ENCODE measurements around the gene ENTPD7. TPM values are rescaled to one million over a fixed set of nuclear protein-coding genes. Genes with fewer than 3 reads are reported as not detected.

ENTPD7 gene
- total and polyA plus RNA-seq, 4 donors, result 7.2 to 19.0 (median 12.6) TPM

GRCh38 chr10:99661377-99661763, 2.1 kb downstream of the ENTPD7 start:
- Histone ChIP-seq H3K36me3 (ENCODE audit: control insufficient read depth, insufficient read depth, low read length) (peaks cover 12% of the 10 kb centered on the region), H3K27me3 (ENCODE audit: control insufficient read depth, insufficient read depth, low read length) (peaks cover 2% of the 10 kb centered on the region), H3K4me3 (ENCODE audit: low read depth, low read length) (no peak overlapping the region), H3K27ac (ENCODE audit: low read depth, low read length) (no peak overlapping the region), H3K4me1 (ENCODE audit: control insufficient read depth, insufficient read depth, low read length) (peaks cover 17% of the 10 kb centered on the region), H3K9me3 (ENCODE audit: control insufficient read depth, insufficient read depth, low read length) (no peaks in the 10 kb centered on the region)
- DNase-seq (ENCODE audit: low read depth in 4 of 6, low spot score in 6 of 6), result no peak
- 100% methylated on average over 2 of the region's 6 CpGs for WGBS (ENCODE audit: insufficient coverage)

GRCh38 chr10:99665304-99665703, 6.0 kb downstream of the ENTPD7 start:
- Histone ChIP-seq H3K27me3 (ENCODE audit: control insufficient read depth, insufficient read depth, low read length) (no peaks in the 10 kb centered on the region), H3K36me3 (ENCODE audit: control insufficient read depth, insufficient read depth, low read length) (peaks cover 12% of the 10 kb centered on the region), H3K27ac (ENCODE audit: low read depth, low read length) (no peak overlapping the region), H3K4me3 (ENCODE audit: low read depth, low read length) (no peak overlapping the region), H3K9me3 (ENCODE audit: control insufficient read depth, insufficient read depth, low read length) (no peaks in the 10 kb centered on the region), H3K4me1 (ENCODE audit: control insufficient read depth, insufficient read depth, low read length) (peaks cover 4% of the 10 kb centered on the region)
- DNase-seq (ENCODE audit: low read depth in 4 of 6, low spot score in 6 of 6), result no peak
- WGBS (ENCODE audit: insufficient coverage), result 90% methylated on average over 1 of the region's 2 CpGs

GRCh38 chr10:99667108-99667751, 7.9 kb downstream of the ENTPD7 start:
- WGBS (ENCODE audit: insufficient coverage), result no CpG with 5 or more reads among the region's 4 CpGs
- Histone ChIP-seq H3K4me3 (ENCODE audit: low read depth, low read length) (no peak overlapping the region), H3K36me3 (ENCODE audit: control insufficient read depth, insufficient read depth, low read length) (peaks cover 12% of the 10 kb centered on the region), H3K4me1 (ENCODE audit: control insufficient read depth, insufficient read depth, low read length) (no peaks in the 10 kb centered on the region), H3K27me3 (ENCODE audit: control insufficient read depth, insufficient read depth, low read length) (no peaks in the 10 kb centered on the region), H3K9me3 (ENCODE audit: control insufficient read depth, insufficient read depth, low read length) (no peaks in the 10 kb centered on the region), H3K27ac (ENCODE audit: low read depth, low read length) (no peak overlapping the region)
- no peak for DNase-seq (ENCODE audit: low read depth in 4 of 6, low spot score in 6 of 6)

GRCh38 chr10:99671386-99671785, 12.1 kb downstream of the ENTPD7 start:
- no peaks in the 10 kb centered on the region for H3K27me3 ChIP-seq (ENCODE audit: control insufficient read depth, insufficient read depth, low read length)
- WGBS (ENCODE audit: insufficient coverage), result no CpG with 5 or more reads among the region's 2 CpGs
- no peaks in the 10 kb centered on the region for H3K36me3 ChIP-seq (ENCODE audit: control insufficient read depth, insufficient read depth, low read length)
- no peaks in the 10 kb centered on the region for H3K4me1 ChIP-seq (ENCODE audit: control insufficient read depth, insufficient read depth, low read length)
- no peaks in the 10 kb centered on the region for H3K9me3 ChIP-seq (ENCODE audit: control insufficient read depth, insufficient read depth, low read length)
- DNase-seq (ENCODE audit: low read depth in 4 of 6, low spot score in 6 of 6), result no peak
- H3K4me3 ChIP-seq (ENCODE audit: low read depth, low read length), result no peak overlapping the region
- no peak overlapping the region for H3K27ac ChIP-seq (ENCODE audit: low read depth, low read length)

- Histone ChIP-seq H3K27ac (ENCODE audit: low read depth, low read length) (no peak overlapping the region), H3K4me1 (ENCODE audit: control insufficient read depth, insufficient read depth, low read length) (no peaks in the 10 kb centered on the region), H3K4me3 (ENCODE audit: low read depth, low read length) (no peak overlapping the region), H3K36me3 (ENCODE audit: control insufficient read depth, insufficient read depth, low read length) (no peaks in the 10 kb centered on the region), H3K9me3 (ENCODE audit: control insufficient read depth, insufficient read depth, low read length) (no peaks in the 10 kb centered on the region), H3K27me3 (ENCODE audit: control insufficient read depth, insufficient read depth, low read length) (no peaks in the 10 kb centered on the region)
- DNase-seq (ENCODE audit: low read depth in 4 of 6, low spot score in 6 of 6), result no peak
- WGBS (ENCODE audit: insufficient coverage), result 71% methylated on average over 1 of the region's 2 CpGs
Observed at GRCh38 chr10:99672884-99673283, 13.6 kb downstream of the ENTPD7 start.

GRCh38 chr10:99673492-99673891, 14.2 kb downstream of the ENTPD7 start:
- Histone ChIP-seq H3K27ac (ENCODE audit: low read depth, low read length) (no peak overlapping the region), H3K9me3 (ENCODE audit: control insufficient read depth, insufficient read depth, low read length) (no peaks in the 10 kb centered on the region), H3K27me3 (ENCODE audit: control insufficient read depth, insufficient read depth, low read length) (no peaks in the 10 kb centered on the region), H3K4me3 (ENCODE audit: low read depth, low read length) (no peak overlapping the region), H3K4me1 (ENCODE audit: control insufficient read depth, insufficient read depth, low read length) (no peaks in the 10 kb centered on the region), H3K36me3 (ENCODE audit: control insufficient read depth, insufficient read depth, low read length) (no peaks in the 10 kb centered on the region)
- 43% methylated on average over 1 of the region's 2 CpGs for WGBS (ENCODE audit: insufficient coverage)
- no peak for DNase-seq (ENCODE audit: low read depth in 4 of 6, low spot score in 6 of 6)

GRCh38 chr10:99674762-99675161, 15.5 kb downstream of the ENTPD7 start:
- Histone ChIP-seq H3K9me3 (ENCODE audit: control insufficient read depth, insufficient read depth, low read length) (no peaks in the 10 kb centered on the region), H3K36me3 (ENCODE audit: control insufficient read depth, insufficient read depth, low read length) (peaks cover 2% of the 10 kb centered on the region), H3K4me3 (ENCODE audit: low read depth, low read length) (no peak overlapping the region), H3K27me3 (ENCODE audit: control insufficient read depth, insufficient read depth, low read length) (no peaks in the 10 kb centered on the region), H3K27ac (ENCODE audit: low read depth, low read length) (no peak overlapping the region), H3K4me1 (ENCODE audit: control insufficient read depth, insufficient read depth, low read length) (no peaks in the 10 kb centered on the region)
- WGBS (ENCODE audit: insufficient coverage), result no CpG with 5 or more reads among the region's 1 CpG
- no peak for DNase-seq (ENCODE audit: low read depth in 4 of 6, low spot score in 6 of 6)

- Histone ChIP-seq H3K36me3 (ENCODE audit: control insufficient read depth, insufficient read depth, low read length) (peaks cover 11% of the 10 kb centered on the region), H3K9me3 (ENCODE audit: control insufficient read depth, insufficient read depth, low read length) (no peaks in the 10 kb centered on the region), H3K27me3 (ENCODE audit: control insufficient read depth, insufficient read depth, low read length) (no peaks in the 10 kb centered on the region), H3K27ac (ENCODE audit: low read depth, low read length) (no peak overlapping the region), H3K4me1 (ENCODE audit: control insufficient read depth, insufficient read depth, low read length) (no peaks in the 10 kb centered on the region), H3K4me3 (ENCODE audit: low read depth, low read length) (no peak overlapping the region)
- no peak for DNase-seq (ENCODE audit: low read depth in 4 of 6, low spot score in 6 of 6)
Observed at GRCh38 chr10:99676426-99676825, 17.1 kb downstream of the ENTPD7 start.

GRCh38 chr10:99676895-99677294, 17.6 kb downstream of the ENTPD7 start:
- DNase-seq (ENCODE audit: low read depth in 4 of 6, low spot score in 6 of 6), result no peak
- Histone ChIP-seq H3K27me3 (ENCODE audit: control insufficient read depth, insufficient read depth, low read length) (no peaks in the 10 kb centered on the region), H3K4me3 (ENCODE audit: low read depth, low read length) (no peak overlapping the region), H3K27ac (ENCODE audit: low read depth, low read length) (no peak overlapping the region), H3K36me3 (ENCODE audit: control insufficient read depth, insufficient read depth, low read length) (peaks cover 11% of the 10 kb centered on the region), H3K9me3 (ENCODE audit: control insufficient read depth, insufficient read depth, low read length) (no peaks in the 10 kb centered on the region), H3K4me1 (ENCODE audit: control insufficient read depth, insufficient read depth, low read length) (no peaks in the 10 kb centered on the region)
- no CpG with 5 or more reads among the region's 3 CpGs for WGBS (ENCODE audit: insufficient coverage)

- Histone ChIP-seq H3K27me3 (ENCODE audit: control insufficient read depth, insufficient read depth, low read length) (no peaks in the 10 kb centered on the region), H3K36me3 (ENCODE audit: control insufficient read depth, insufficient read depth, low read length) (peaks cover 11% of the 10 kb centered on the region), H3K9me3 (ENCODE audit: control insufficient read depth, insufficient read depth, low read length) (no peaks in the 10 kb centered on the region), H3K4me3 (ENCODE audit: low read depth, low read length) (no peak overlapping the region), H3K27ac (ENCODE audit: low read depth, low read length) (no peak overlapping the region), H3K4me1 (ENCODE audit: control insufficient read depth, insufficient read depth, low read length) (no peaks in the 10 kb centered on the region)
- WGBS (ENCODE audit: insufficient coverage), result 68% methylated on average over 3 of the region's 3 CpGs
- no peak for DNase-seq (ENCODE audit: low read depth in 4 of 6, low spot score in 6 of 6)
Observed at GRCh38 chr10:99678921-99679320, 19.6 kb downstream of the ENTPD7 start.
